Activated CD8-positive, alpha-beta memory T cell treated with anti-CD3 and anti-CD28 coated beads for 1 hour (primary cell): ENCODE measurements around the gene KLHL40.

Source experiments
- DNase-seq, 2 donors: peaks; one replicate each; pipeline ENCODE4 v3.0.0-alpha.2; 2020; ENCODE audit warnings: low read depth in 1 of 2; ENCODE audit errors: extremely low read depth in 1 of 2

Gene KLHL40

DNA sequence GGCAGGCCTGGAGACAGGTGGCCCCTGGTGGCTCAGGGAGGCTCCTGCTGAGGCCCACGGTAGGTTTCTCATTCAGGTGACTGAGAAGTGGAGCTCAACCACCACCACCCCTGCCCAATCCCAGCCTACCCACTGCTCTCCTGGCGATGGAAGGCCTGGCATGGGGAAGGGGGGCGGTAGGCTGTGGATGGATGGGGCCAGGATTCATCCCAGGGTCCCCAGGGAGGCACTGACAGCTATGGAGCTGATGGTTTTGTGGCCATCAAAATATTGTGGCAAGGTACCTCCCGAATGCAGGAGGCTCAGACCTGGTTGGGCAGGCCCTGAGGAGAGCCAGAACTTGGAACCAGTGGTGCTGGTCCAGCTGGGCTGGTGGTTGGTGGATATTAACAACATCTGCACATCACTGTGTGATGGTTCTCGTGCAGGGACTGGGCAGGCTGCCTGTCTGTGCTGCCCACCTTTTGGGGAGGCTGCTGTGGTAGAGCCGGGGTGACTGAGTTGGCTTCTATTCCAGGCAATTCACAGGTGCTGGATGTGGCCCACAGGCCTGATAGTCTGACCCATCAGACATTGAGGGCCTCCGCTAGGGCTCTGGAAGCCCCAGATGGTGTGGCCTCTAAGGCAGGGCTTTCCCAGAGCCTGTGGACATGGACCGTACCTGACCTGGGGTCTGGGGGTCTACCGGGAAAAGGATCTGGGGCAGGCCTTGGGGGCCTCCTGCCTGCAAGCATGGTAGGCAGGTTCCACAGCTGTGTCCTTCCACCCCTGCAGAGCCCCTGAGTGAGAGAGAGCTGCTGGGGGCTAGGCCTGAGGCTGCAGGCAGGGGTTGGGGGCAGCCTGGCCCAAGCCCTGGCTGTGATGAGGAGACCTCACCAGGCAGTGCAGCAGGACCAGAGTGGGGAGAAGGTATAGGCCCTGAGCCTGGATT is 28.4 kb upstream of the KLHL40 start:
- DNase-seq = no peak

DNA sequence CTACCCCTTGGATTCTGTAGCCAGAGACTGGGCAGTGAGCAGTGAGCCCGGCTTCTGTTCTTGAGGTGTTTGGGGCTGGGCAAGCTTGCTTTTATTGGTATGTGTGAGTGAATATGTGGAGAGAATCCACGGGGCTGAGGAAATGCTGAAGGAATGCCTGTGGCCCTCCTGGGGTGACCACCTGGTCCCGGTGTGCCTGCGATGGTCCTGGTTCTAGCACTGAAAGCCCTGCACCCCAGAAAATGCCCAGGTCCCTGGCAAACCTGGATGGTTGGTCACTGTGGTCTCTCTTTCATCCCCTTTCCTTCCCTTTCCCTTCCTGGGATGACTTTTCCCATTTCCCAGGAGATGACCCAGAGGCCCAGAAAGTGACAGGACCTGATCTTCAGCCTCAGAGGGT is 27.7 kb upstream of the KLHL40 start:
- DNase-seq = no peak

DNA sequence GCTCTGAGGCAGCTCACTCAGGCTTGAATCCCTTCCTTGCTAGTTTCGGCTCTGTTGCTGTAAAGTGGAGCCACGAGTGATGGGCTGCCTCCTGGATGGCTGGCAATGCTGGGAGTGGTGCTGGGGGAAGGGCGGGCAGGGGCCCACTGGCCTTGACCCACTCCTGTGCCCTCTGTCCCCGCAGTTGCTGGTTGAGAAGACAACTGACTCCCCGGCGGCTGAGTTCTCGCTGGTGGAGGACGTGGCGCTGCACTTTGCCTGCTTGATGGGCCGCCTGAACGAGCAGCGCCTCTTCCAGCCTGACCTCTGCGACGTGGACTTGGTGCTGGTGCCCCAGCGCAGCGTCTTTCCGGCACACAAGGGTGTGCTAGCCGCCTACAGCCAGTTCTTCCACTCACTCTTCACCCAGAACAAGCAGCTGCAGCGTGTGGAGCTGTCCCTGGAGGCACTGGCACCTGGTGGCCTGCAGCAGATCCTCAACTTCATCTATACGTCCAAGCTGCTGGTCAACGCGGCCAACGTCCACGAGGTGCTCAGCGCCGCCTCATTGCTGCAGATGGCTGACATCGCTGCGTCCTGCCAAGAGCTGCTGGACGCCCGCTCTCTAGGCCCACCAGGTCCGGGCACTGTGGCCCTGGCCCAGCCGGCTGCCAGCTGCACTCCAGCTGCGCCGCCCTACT is 27.1 kb upstream of the KLHL40 start:
- no peak for DNase-seq

DNA sequence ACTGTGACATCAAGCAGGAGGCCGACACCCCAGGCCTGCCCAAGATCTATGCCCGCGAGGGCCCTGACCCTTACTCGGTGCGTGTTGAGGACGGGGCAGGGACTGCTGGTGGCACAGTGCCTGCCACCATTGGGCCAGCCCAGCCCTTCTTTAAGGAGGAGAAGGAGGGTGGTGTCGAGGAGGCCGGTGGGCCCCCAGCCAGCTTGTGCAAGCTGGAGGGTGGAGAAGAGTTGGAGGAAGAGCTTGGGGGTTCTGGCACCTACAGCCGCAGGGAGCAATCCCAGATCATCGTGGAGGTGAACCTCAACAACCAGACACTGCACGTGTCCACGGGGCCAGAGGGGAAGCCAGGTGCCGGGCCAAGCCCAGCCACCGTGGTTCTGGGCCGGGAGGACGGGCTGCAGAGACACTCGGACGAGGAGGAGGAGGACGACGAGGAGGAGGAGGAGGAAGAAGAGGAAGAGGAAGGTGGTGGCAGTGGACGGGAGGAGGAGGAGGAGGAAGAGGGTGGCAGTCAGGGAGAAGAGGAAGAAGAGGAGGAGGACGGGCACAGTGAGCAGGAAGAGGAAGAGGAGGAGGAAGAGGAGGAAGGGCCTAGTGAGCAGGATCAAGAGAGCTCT is 26.5 kb upstream of the KLHL40 start:
- no peak for DNase-seq

DNA sequence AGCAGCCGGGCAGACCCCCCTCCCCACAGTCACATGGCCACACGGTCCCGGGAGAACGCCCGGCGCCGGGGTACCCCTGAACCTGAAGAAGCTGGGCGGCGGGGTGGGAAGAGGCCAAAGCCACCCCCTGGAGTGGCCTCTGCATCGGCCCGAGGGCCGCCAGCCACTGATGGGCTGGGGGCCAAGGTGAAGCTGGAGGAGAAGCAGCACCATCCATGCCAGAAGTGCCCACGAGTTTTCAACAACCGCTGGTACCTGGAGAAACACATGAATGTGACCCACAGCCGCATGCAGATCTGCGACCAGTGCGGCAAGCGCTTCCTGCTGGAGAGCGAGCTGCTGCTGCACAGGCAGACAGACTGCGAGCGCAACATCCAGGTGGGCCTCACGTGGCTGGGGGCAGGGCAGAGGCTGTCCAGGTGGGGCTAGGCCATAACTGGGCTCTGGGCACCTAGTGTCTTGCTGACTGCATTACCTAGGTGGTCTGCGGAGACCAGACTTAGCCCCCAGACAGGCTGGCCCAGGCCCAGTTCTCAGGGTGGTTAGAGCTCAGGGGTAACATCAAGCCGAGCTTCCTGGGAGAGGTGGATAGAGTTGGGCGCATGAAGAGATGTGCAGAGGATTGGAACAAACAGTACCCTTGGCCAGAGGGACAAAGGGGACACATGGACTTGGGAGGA is 25.7 kb upstream of the KLHL40 start:
- DNase-seq = no peak

DNA sequence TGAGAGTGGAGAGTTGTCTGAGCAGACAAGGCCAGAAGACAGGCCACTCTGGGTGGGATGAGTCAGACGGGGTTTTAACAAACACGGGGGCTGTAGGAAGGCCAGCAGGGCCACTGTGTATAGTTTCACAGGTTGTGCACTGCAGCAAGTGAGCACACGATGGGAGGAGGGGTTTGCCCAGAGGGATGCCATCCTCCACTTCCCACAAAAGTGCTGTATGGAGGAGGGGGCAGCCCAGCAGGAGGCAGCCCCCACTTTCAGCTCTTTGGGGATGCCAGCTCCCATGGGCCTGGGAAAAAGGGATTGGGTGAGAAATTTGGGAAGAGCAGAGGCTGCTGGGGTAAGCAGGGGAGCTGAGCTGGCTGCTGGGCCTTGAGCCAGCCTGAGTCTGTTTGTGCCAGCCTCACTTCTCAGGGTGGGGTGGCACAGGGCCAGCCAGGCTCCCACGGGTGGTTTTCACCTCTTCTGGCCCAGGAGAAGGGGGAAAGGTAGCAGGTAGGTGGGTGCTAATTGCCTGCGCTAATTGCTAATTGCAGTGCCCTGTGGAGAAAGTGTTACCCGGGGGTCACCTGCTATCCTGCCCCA is 25.1 kb upstream of the KLHL40 start:
- DNase-seq = no peak

DNA sequence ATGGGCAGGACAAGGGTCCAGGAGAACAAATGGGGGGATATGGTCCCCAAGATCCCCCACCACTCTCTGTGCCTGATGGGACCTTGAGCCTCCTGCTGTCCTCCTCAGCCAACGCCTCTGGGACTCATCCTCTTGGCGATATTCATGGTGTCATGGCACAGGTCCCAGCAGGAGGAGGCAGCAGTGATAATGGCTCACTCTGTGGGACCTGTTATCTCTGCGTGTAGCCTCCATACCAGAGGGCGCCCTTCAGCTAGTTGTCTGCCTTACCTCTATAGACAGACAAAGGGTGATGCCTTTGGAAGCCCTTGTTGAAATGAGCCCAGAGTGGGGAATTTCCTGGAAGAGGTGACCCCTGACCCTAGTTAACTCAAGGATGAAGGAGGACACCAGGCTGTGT is 24.4 kb upstream of the KLHL40 start:
- DNase-seq = no peak

DNA sequence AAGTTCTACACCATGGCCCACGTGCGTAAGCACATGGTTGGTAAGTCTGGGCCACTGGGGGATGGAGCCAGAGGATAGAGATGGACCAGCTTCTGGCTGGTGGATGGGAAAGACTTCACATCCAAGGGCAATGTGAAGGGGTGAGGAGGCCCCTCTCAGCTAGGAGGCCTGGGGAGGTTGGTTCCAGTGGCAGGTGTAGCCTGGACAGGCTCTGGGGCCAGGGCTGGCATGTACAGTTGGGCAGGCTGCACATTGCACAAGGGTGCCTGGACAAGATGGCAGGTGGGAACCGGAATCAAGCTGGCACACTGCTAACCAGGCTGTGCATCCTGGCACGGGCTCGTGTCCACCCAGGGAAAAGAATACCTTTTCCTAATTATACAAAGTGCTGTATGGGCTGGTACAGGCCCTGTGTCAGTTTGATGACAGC is 23.7 kb upstream of the KLHL40 start:
- no peak for DNase-seq

DNA sequence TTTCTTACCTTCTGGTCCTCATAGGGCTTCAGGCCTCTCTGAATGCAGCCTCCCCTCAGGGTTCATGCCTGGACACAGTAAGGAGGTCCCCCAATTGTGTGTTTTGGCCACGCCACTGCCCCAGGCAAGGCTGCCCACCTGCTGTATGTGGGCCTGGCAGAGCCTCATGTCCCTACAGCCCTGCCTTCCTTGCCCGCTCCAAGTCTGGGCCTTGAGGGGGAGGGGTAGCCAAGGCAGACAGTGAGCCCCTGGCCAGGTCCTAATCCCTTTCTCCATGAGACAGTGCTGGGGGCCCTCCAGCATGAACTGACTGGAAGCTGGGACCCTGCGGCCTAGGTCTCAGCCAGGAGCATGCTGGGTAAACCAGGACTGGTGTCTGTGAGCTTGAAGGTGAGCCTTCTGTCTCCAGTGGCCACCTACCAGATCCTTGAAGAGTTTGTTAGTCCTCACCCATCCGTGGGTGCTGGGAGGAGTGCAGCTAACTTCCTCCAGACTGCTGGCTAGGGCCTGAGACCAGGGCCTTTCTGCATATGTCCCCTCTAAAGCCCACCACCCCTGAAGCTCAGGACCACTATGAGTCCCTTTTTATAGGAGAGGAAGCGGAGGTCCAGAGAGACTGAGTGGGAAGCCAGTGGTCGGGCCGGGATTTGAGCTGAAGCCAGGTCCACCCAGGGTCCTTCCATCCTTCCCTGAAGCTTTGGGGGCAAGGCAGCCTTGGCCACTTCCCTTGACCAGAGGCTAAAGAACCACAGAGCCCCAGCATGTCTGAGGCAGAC is 23.1 kb upstream of the KLHL40 start:
- no peak for DNase-seq

DNA sequence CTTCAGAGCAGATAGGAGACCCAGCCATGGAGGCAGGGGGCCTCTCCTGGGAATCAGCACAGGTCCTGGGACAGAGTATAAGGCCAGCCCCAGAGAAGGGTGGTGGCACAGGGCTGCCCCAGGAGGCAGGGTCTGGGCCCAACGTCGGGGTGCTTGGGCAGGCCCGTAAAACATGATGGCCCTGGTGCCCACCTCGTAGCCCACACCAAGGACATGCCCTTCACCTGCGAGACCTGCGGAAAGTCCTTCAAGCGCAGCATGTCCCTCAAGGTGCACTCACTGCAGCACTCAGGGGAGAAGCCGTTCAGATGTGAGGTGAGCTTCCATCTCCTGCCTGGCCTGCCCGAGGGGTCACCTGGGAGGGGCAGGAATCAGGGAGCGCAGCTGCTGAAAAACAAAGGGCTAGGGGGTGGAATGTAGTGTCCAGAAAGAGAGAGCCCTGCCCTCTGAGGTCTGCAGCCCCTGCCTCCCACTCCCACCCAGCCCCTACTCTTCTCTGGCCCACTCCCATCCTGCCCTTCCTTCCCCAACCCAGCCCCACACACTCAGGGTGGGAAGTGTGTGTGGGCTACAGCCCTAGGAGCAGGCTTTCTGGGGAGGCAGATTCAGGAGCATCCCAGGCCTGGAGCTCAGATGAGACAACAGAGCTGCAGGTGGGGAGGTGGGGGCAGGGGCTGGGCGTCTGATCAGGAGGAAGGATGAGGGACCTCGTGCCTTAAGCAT is 22.4 kb upstream of the KLHL40 start:
- DNase-seq = no peak

DNA sequence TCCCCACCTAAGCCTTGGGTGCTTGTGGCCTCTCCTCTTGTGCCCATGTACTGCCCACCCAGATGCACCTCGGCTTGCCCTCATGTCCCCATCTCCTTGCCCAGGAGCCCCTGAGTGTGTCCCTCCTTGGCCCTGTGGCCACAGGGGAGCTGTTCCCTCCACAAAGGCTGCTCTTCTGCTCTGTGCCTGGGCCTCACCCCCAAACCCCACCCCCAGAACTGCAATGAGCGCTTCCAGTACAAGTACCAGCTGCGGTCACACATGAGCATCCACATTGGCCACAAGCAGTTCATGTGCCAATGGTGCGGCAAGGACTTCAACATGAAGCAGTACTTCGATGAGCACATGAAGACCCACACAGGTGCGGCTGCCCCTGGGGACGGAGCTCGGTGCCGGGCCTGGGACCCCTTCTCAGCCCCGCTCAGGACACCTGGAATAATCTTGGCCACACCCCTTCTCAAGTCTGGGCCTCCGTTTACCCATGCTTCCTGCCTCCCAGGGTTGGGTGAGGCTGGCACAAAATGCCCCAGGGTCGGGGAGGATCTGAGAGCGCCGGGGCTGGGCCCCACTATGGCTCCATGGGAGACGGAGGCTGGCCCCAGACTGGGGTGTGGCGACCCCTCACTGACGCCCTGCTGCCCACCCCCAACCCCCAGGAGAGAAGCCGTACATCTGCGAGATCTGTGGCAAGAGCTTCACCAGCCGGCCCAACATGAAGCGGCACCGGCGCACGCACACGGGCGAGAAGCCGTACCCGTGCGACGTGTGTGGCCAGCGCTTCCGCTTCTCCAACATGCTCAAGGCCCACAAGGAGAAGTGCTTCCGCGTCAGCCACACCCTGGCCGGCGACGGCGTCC is 21.5 kb upstream of the KLHL40 start:
- DNase-seq = no peak

DNA sequence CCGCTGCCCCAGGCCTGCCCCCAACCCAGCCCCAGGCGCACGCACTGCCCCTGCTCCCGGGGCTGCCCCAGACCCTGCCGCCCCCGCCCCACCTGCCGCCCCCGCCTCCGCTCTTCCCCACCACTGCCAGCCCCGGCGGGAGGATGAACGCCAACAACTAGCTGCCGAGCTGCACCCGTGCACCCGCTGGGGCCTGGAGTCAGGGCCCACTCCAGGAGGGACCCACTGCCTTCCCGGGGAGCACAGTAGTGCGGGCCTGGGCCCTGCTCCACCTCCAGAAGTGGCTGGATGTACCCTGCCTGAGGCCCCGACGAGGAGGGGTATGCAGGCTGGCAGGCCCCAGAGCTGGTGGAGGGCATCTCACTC is 20.9 kb upstream of the KLHL40 start:
- no peak for DNase-seq

DNA sequence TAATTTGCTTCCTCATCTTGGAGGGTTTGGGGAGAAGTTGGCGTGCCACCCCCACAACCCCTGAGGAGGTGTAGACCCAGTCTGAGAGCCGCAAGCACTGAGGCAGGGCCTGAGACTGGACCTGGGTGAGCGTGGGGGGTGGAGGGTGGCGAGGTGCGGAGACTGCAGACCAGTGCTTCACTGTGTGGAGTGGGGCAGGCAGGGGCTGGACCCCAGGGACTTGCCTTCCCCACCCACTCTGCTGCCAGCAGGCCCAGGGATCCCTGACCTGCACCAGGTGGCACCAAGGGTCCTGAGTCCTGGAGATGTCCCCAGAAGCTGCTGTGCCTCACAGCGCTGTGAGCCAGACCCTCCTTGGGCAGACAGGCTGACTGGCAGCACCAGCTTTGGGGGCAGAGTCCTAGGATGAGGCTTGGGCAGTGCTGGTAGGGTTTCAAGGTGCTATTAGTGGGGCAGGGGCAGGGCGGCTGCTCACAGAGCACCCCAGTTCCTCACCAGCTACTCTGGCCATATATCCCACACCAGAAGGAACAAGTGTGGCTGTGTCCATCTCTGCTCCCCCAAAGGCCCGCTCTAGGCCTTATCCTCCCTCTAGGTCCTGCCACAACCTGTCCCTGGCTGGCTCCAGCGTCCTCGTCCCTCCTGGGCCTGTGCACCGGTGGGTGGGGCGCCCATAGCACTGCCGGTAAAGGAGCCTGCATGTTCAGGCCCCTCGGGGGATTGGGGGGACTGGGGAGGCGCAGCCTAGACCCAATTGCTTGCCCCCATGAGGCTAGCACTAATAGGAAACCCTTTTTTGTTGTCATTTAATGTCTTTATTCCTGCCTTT is 20.1 kb upstream of the KLHL40 start:
- DNase-seq = no peak

DNA sequence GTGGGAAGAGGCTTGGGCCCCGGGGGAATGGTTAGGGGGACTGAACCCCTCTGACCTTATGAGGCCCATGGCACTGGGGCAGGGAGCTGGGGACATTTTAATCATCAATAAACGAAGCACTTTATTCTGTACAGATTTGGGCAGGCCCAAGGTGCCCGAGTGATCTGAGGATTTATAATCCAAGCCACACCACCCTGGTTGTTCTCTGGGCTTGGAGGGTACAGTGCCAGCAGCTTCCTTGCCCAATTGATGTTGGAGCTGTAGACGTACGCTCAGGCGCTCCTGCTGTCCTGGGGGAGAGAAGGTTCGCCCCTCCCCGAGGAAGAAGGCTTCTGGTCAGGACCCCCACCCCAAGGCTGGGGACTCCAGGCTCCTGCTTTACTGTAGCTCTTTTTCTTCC is 19.3 kb upstream of the KLHL40 start:
- no peak for DNase-seq

DNA sequence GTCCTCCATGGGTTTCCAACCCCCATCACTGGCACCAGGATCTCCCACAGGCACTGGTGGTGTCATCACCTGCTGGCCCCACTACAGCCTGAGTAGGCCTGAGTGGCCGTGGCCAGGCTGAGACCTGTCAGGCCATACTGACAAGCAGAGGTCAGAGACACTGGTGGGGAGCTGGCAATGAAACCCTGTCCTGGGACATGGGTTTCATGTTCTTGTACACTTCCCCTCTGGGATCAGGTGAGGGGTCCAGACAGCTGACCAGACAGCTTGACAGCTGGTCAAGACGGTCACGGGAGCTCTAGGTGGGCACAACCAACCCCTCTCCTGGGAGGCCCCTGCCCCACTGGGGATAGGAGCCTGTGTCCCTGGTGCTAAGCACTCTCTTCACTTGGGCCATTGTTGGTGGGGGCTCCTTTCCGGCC is 18.7 kb upstream of the KLHL40 start:
- no peak for DNase-seq

DNA sequence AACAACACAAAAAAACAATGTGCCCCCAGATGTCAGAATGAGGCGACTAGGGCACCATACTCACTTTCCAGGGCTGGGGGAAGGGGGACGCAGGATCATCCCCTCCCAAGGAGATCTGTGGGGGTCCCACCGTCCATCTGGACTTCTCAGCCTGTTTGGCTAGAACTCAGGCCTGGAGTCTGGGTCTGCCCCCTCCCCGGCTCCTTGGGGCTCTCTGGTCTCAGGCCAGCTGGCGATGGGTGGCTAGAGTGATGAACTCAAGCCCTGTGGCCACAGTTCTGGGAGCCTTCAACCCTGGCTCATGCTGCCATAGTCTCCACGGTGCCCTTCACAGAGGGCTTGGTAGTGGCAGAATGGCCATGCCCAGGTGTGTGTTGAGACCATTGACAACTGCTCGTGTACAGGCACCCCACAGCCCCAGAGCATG is 18.2 kb upstream of the KLHL40 start:
- DNase-seq = no peak

DNA sequence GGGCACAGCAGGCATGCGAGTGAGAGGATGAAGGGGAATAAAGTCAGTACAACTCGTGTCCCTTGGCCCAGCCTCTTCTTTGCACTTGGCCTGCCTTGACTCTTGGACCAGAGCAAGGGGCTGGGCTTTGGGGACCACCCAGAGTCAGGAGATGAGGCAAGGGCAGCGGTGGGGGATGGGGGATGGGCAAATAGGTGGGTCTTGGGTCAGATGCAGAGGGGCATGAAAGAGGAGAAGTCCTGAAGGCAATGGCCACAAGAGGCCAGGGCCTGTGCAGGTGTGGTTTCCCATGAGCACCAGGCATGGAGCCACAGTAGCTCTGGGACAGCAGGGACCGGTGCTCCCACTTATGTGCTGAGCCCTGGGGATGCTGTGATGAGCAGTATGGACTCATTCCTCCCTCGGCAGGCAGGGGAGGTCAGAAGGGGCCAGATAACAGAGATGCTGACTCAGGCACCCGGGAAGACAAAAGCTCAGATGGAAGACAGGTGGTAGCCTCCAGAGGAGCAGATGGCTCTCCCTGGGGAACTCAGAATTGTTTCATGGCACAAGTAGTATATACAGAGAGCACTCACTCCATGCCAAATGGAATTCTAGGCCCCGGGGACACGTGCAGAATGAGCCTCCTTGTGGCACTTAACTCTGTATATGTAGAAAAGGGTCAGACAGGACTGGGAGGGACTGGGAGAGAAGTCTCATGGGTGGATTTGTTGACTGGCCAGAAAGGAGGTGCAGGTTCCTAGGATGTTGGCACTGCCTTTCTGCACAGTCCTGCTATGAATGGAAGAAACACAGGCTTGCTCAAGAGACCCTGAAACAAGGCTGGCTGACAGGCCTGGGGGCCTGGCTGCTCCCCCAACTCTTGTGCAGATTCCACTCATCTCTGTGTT is 17.6 kb upstream of the KLHL40 start:
- no peak for DNase-seq
